IPS DF 4.7 (cell line): ENCODE results near the gene FSHR.
A peak's percentile ranks its signal among the peaks of the same experiment; 100 is the strongest.

Experiments
- DNase-seq: peaks from one replicate; pipeline ENCODE4 v3.0.0-alpha.2; 2013; ENCODE audit warnings: low spot score; ENCODE audit errors: extremely low read depth

The FSHR gene, protein sequence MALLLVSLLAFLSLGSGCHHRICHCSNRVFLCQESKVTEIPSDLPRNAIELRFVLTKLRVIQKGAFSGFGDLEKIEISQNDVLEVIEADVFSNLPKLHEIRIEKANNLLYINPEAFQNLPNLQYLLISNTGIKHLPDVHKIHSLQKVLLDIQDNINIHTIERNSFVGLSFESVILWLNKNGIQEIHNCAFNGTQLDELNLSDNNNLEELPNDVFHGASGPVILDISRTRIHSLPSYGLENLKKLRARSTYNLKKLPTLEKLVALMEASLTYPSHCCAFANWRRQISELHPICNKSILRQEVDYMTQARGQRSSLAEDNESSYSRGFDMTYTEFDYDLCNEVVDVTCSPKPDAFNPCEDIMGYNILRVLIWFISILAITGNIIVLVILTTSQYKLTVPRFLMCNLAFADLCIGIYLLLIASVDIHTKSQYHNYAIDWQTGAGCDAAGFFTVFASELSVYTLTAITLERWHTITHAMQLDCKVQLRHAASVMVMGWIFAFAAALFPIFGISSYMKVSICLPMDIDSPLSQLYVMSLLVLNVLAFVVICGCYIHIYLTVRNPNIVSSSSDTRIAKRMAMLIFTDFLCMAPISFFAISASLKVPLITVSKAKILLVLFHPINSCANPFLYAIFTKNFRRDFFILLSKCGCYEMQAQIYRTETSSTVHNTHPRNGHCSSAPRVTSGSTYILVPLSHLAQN

GRCh38 chr2:49154140-49154539 is at the start of gene FSHR:
Gene FSHR, minus strand, starts transcription at chr2:49154515. Its CDS starts 98 bp downstream, at chr2:49154417.
- DNase-seq = no peak

GRCh38 chr2:49199266-49199665 is 45.0 kb upstream of the FSHR start:
- no peak for DNase-seq

GRCh38 chr2:49194701-49195100 is 40.4 kb upstream of the FSHR start:
- no peak for DNase-seq

DNA sequence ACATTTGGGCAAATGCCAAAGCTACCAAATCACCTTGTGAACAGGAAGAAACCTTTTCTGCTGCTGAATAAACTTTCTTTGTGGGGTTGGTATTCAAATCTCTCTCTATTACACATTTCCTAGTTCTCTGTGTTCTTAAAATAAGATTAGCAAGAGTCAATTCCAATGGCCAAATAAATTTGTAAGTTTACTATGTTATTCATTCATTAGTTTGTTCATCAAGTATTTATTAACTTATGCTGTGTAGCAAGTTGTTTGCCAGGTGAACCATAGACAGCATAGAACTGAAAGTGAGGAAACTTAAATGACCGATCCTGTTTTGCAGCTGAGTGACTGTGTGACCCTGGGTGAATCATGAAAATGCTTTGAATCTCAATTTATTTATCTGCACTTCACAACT is 37.7 kb upstream of the FSHR start:
- DNase-seq = no peak

GRCh38 chr2:49189512-49190225 is 35.4 kb upstream of the FSHR start:
- no peak for DNase-seq

DNA sequence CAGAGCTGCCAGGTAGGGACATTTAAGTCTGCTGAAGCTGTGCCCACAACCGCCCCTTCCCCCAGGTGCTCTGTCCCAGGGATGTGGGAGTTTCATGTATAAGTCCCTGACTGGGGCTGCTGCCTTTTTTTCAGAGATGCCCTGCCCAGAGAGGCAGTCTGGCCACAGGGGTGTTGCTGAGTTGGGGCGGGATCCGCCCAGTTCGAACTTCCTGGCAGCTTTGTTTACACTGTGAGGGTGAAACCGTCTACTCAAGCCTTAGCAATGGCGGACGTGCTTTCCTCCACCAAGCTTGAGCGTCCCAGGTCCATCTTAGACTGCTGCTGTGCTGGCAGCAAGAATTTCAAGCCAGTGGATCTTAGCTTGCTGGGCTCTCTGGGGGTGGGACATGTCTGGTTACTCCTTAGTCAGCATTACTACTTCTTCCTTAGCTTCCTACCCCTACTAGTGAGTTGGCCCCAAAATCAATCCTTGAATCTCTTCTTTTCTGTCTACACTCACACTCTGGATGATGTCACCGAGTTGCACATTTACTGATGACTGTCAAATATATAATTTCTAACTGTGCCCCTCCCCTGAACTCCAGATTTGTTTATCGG is 31.8 kb upstream of the FSHR start:
- no peak for DNase-seq

GRCh38 chr2:49178656-49179055 is 24.3 kb upstream of the FSHR start:
- DNase-seq = no peak

DNA sequence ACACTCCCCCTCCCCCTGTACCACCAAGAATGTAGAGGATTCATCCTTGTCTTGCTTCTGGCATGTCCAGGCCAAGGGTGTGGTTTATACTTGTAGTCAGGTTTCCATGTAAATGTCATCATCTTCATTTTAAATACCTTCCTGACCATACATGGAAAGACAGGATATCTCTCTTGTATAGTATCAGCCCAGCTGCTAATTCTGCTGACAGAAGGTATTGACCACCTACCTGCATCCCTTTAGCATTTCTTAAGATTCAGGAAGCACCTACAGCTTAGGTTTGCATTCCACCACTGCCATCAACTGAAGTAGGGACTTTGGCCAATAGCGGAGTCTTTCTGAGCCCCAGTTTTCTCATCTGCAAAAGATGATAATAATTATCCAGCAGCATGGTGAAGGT is 22.9 kb upstream of the FSHR start:
- DNase-seq = peak; percentile 49

- DNase-seq = no peak
Observed at GRCh38 chr2:49175831-49176230, 21.5 kb upstream of the FSHR start.

DNA sequence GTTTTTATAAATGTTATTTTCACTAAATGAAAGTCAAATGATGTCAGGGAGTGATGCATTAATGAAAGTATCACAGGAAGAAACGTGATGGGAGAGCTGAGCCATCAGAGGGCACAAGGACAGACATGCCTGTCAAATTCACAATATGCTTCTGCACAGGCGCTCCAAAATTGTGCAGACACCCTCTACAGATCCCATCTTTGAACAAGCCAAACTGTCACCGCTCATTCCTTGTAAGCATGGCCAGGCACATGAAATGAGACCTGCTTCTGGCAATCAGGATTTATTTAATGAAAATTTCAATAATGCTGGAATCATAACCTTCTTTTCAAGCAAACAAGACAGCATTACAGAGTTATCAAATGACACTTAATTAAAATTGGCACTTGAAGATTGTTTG is 20.4 kb upstream of the FSHR start:
- DNase-seq = no peak

GRCh38 chr2:49167131-49167530 is 12.8 kb upstream of the FSHR start:
- DNase-seq = no peak

DNA sequence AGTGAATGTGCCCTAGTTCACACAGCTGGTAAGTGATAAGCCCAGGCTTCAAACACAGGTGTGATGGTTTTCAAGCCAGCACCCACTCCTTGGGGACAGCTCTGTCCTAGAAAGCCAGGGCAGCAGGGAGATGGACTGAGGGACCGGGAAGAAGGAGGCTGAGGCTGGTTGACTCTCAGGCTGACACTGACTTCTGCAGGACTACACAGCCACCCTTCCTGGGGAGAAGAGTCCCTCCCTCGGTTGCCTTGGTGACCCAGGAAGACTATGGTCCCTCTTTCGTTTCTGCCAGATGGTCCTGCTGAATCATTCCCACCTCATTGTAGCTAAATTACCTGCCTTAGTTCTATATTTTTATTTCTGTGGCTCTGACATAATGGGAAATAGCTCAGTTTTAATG is 11.3 kb upstream of the FSHR start:
- no peak for DNase-seq

GRCh38 chr2:49164729-49165128 is 10.4 kb upstream of the FSHR start:
- DNase-seq = no peak

GRCh38 chr2:49162151-49162550 is 7.8 kb upstream of the FSHR start:
- DNase-seq = no peak

DNA sequence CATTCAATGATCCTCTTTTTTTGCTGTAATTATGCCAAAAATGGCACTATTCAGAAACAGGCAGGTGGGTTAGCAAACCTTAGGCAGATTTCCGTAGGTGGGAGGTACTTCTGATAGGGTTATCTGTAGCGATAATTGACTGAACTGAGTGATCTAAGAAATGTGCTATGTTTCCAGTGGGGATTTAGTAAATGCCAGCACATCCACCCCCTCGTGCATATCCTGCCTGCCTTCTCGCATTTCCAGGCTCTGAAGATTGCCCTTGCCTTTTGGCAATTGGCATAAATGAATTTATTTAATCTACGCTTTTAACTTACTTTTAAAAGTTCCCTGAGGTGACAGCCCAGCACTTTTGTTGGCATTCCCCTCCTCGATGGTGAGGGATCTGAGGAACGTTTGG is 576 bp upstream of the FSHR start:
- DNase-seq = no peak

DNA sequence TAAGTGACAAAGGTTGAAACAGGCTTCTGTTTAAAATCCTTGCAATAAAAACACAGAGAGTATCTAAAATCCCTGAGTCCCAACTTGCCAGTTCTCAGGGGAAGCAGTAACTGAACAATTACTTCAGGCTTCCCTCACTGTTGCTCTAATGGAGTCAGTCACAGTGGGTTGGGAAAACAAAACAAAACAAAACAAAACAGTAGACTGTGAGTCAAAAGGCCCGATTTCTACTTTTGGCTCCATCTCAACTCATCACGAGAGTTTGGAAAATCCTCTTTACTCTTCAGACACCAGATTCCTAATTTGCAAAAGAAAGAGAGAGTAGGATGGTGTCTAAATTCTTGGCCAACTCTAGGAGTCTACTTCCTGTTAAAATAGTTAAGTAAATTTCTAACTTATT is 1.1 kb downstream of the FSHR start:
- DNase-seq = no peak

- no peak for DNase-seq
Observed at GRCh38 chr2:49152824-49153223, 1.5 kb downstream of the FSHR start.

DNA sequence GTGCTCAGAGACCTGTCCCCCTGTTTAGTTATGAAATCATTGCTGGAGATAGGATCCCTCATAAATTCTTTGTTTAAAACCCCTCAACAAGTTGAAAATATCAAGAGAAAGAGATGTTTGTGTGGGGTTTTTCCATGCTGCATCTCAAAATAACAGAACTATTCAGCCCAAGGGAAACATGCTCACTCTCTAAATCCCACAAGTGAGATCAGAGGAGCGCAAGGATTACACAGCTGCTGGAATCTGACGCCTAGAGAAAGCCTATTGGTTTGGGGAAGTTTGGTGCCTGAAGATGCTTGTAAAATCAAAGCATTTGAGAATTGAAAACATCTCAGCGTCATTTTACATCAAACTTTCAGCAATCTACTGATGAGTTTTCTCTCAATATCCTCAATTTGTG is 7.9 kb downstream of the FSHR start:
- no peak for DNase-seq

DNA sequence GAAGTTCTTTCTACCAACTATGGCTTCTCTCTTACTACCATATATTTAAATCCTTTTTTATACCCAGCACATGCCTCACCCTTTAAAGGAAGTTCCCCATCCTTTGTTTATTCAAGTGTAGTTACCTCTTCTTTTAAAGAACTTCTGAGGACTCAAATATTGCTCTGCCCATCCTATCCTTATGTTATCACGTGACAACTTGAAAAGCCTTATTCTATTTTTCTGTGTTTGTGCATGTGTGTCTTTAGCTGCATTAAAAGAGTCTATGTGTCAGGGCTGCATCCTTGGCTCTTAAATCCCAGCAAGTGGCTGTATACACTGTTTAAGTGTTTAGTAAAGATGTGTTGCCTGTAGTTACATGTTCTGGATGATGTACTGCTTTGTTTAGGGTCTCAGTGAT is 22.5 kb downstream of the FSHR start:
- no peak for DNase-seq

- no peak for DNase-seq
Observed at GRCh38 chr2:49129034-49129433, 25.3 kb downstream of the FSHR start.

DNA sequence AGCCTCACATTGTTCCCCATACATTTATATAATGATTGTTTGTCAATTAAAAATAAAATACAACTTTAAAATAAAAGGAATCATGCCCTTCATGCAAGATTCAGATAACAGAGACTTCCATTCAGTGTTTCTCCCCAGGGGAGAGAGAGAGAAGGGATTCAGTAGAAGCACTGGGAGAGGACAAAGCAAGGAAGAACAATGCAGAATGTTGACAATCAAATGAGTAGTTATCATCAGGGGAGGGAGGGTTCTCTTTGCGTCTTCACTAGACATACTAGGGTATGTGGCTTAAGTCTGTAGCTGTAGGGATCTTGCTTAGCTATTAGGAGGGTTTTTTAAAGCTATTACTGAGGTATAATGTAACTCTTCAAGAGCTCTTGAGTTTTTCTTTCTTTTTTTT is 30.7 kb downstream of the FSHR start:
- no peak for DNase-seq

- no peak for DNase-seq
Observed at GRCh38 chr2:49122107-49122506, 32.2 kb downstream of the FSHR start.
